ENCODE data around the gene GLCE.

The GLCE gene

GRCh38 chr15:69219690-69220089 lies 59.3 kb downstream of the GLCE start:
- Histone ChIP-seq H3K36me3 (ENCODE audit: control insufficient read depth, insufficient read depth, low read length) (no peaks in the 10 kb centered on the region), H3K27me3 (ENCODE audit: control insufficient read depth, insufficient read depth, low read length, poor library complexity, severe bottlenecking) (no peaks in the 10 kb centered on the region)
- no CpG with 5 or more reads among the region's 1 CpG for WGBS, 2 experiments

GRCh38 chr15:69222002-69222474 lies 61.6 kb downstream of the GLCE start:
- Histone ChIP-seq H3K4me1 (ENCODE audit: control insufficient read depth, insufficient read depth, low read length) (no peaks in the 10 kb centered on the region), H3K27ac (ENCODE audit: insufficient read depth, low read depth, low read length, poor library complexity, severe bottlenecking) (no peak overlapping the region), H3K36me3 (ENCODE audit: control insufficient read depth, insufficient read depth, low read length) (no peaks in the 10 kb centered on the region), H3K4me3 (ENCODE audit: insufficient read depth, low read depth, low read length) (no peak overlapping the region), H3K27me3 (ENCODE audit: control insufficient read depth, insufficient read depth, low read length, poor library complexity, severe bottlenecking) (no peaks in the 10 kb centered on the region), H3K9me3 (ENCODE audit: control insufficient read depth, low read length) (no peaks in the 10 kb centered on the region)
- WGBS, 2 experiments = 88 to 92% methylated on average over 6 of the region's 6 CpGs

More at GRCh38 chr15:69219690-69220089, 59.3 kb downstream of the GLCE start:
- Histone ChIP-seq H3K9me3 (ENCODE audit: control insufficient read depth, low read length) (no peaks in the 10 kb centered on the region), H3K27ac (ENCODE audit: insufficient read depth, low read depth, low read length, poor library complexity, severe bottlenecking) (no peak overlapping the region), H3K4me1 (ENCODE audit: control insufficient read depth, insufficient read depth, low read length) (no peaks in the 10 kb centered on the region), H3K4me3 (ENCODE audit: insufficient read depth, low read depth, low read length) (no peak overlapping the region)

GRCh38 chr15:69223083-69223813 lies 62.8 kb downstream of the GLCE start:
- WGBS, 2 experiments = 86 to 89% methylated on average over 2 to 4 of the region's 4 CpGs
- H3K9me3 ChIP-seq (ENCODE audit: control insufficient read depth, low read length) = no peaks in the 10 kb centered on the region
- H3K27me3 ChIP-seq (ENCODE audit: control insufficient read depth, insufficient read depth, low read length, poor library complexity, severe bottlenecking) = no peaks in the 10 kb centered on the region
- H3K27ac ChIP-seq (ENCODE audit: insufficient read depth, low read depth, low read length, poor library complexity, severe bottlenecking) = no peak overlapping the region
- no peaks in the 10 kb centered on the region for H3K4me1 ChIP-seq (ENCODE audit: control insufficient read depth, insufficient read depth, low read length)
- no peak overlapping the region for H3K4me3 ChIP-seq (ENCODE audit: insufficient read depth, low read depth, low read length)
- no peaks in the 10 kb centered on the region for H3K36me3 ChIP-seq (ENCODE audit: control insufficient read depth, insufficient read depth, low read length)

- H3K27me3 ChIP-seq (ENCODE audit: control insufficient read depth, insufficient read depth, low read length, poor library complexity, severe bottlenecking) = no peaks in the 10 kb centered on the region
- H3K9me3 ChIP-seq (ENCODE audit: control insufficient read depth, low read length) = no peaks in the 10 kb centered on the region
- no peak overlapping the region for H3K4me3 ChIP-seq (ENCODE audit: insufficient read depth, low read depth, low read length)
- H3K4me1 ChIP-seq (ENCODE audit: control insufficient read depth, insufficient read depth, low read length) = no peaks in the 10 kb centered on the region
- no peak overlapping the region for H3K27ac ChIP-seq (ENCODE audit: insufficient read depth, low read depth, low read length, poor library complexity, severe bottlenecking)
- 15 to 17% methylated on average over 2 of the region's 2 CpGs for WGBS, 2 experiments
- no peaks in the 10 kb centered on the region for H3K36me3 ChIP-seq (ENCODE audit: control insufficient read depth, insufficient read depth, low read length)
These were observed 63.9 kb downstream of the GLCE start for GRCh38 chr15:69224383-69224782.

DNA sequence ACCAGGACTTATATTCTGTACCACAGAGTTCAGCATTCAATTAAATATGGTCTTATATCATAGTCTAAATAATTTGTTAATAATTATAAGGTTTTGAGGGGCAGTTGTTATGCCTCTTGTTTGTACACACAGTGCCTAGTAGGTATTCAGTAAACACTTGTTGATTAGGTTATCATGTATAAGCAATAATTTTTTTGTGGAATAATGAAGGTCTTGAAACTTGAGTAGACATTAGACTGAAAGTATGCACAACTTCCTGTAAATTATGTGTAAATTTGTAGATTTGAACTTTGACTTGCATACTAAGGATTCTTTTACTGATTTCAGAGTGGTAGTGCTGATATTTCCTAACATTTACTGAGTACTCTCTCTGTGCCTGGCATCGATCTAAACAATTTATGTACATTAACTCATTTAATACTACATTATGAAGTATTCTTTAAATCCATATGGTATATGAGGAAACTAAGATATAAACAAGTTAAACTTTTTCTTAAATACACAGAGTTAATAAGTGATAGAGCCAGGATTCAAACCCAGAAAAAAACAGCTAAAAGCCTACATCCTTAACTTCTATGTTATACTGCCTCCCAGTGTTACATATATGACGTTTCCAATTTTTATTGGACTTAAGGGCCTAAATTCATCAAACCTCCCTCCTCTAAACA lies 65.1 kb downstream of the GLCE start:
- H3K9me3 ChIP-seq (ENCODE audit: control insufficient read depth, low read length) = no peaks in the 10 kb centered on the region
- H3K4me1 ChIP-seq (ENCODE audit: control insufficient read depth, insufficient read depth, low read length) = no peaks in the 10 kb centered on the region
- no peaks in the 10 kb centered on the region for H3K27me3 ChIP-seq (ENCODE audit: control insufficient read depth, insufficient read depth, low read length, poor library complexity, severe bottlenecking)
- WGBS, 2 experiments = 75 to 81% methylated on average over 1 to 2 of the region's 2 CpGs
- H3K27ac ChIP-seq (ENCODE audit: insufficient read depth, low read depth, low read length, poor library complexity, severe bottlenecking) = no peak overlapping the region
- no peaks in the 10 kb centered on the region for H3K36me3 ChIP-seq (ENCODE audit: control insufficient read depth, insufficient read depth, low read length)
- H3K4me3 ChIP-seq (ENCODE audit: insufficient read depth, low read depth, low read length) = no peak overlapping the region

- Histone ChIP-seq H3K27ac (ENCODE audit: insufficient read depth, low read depth, low read length, poor library complexity, severe bottlenecking) (no peak overlapping the region), H3K4me1 (ENCODE audit: control insufficient read depth, insufficient read depth, low read length) (no peaks in the 10 kb centered on the region), H3K36me3 (ENCODE audit: control insufficient read depth, insufficient read depth, low read length) (no peaks in the 10 kb centered on the region), H3K9me3 (ENCODE audit: control insufficient read depth, low read length) (no peaks in the 10 kb centered on the region), H3K27me3 (ENCODE audit: control insufficient read depth, insufficient read depth, low read length, poor library complexity, severe bottlenecking) (no peaks in the 10 kb centered on the region), H3K4me3 (ENCODE audit: insufficient read depth, low read depth, low read length) (no peak overlapping the region)
- WGBS, 2 experiments = 78% methylated on average over 2 of the region's 3 CpGs; no CpG with 5 or more reads in 1 of the 2 experiments
These were observed 65.6 kb downstream of the GLCE start for GRCh38 chr15:69226023-69226355.

- H3K36me3 ChIP-seq (ENCODE audit: control insufficient read depth, insufficient read depth, low read length) = no peaks in the 10 kb centered on the region
- H3K4me1 ChIP-seq (ENCODE audit: control insufficient read depth, insufficient read depth, low read length) = no peaks in the 10 kb centered on the region
- WGBS, 2 experiments = 88 to 89% methylated on average over 4 of the region's 4 CpGs
- no peak overlapping the region for H3K27ac ChIP-seq (ENCODE audit: insufficient read depth, low read depth, low read length, poor library complexity, severe bottlenecking)
- H3K27me3 ChIP-seq (ENCODE audit: control insufficient read depth, insufficient read depth, low read length, poor library complexity, severe bottlenecking) = no peaks in the 10 kb centered on the region
- no peaks in the 10 kb centered on the region for H3K9me3 ChIP-seq (ENCODE audit: control insufficient read depth, low read length)
- no peak overlapping the region for H3K4me3 ChIP-seq (ENCODE audit: insufficient read depth, low read depth, low read length)
These were observed 71.7 kb downstream of the GLCE start for GRCh38 chr15:69232144-69232543.

DNA sequence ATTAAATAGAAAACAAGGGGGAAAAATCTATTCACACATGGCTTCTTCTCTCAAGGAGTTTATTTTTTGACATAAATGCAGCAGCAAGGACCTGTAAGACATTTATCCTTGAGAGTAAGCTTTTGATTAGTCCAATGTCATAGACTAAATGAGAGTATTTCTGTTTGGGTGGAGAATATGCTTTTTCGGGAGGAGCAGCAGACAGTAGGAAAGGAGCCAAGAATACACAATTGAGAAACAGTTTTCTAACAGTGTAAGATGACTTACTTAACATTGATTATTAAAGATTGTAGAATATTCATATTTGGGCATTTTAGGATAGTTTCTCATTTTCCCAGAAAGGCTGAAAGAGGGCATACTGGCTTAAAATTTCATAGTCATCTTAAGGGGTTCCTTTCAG lies 72.3 kb downstream of the GLCE start:
- no peak overlapping the region for H3K27ac ChIP-seq (ENCODE audit: insufficient read depth, low read depth, low read length, poor library complexity, severe bottlenecking)
- H3K4me1 ChIP-seq (ENCODE audit: control insufficient read depth, insufficient read depth, low read length) = no peaks in the 10 kb centered on the region
- no peaks in the 10 kb centered on the region for H3K27me3 ChIP-seq (ENCODE audit: control insufficient read depth, insufficient read depth, low read length, poor library complexity, severe bottlenecking)
- no peaks in the 10 kb centered on the region for H3K9me3 ChIP-seq (ENCODE audit: control insufficient read depth, low read length)
- 100% methylated on average over 1 of the region's 1 CpG for WGBS, 2 experiments
- H3K4me3 ChIP-seq (ENCODE audit: insufficient read depth, low read depth, low read length) = no peak overlapping the region
- no peaks in the 10 kb centered on the region for H3K36me3 ChIP-seq (ENCODE audit: control insufficient read depth, insufficient read depth, low read length)

- H3K36me3 ChIP-seq (ENCODE audit: control insufficient read depth, insufficient read depth, low read length) = no peaks in the 10 kb centered on the region
- H3K9me3 ChIP-seq (ENCODE audit: control insufficient read depth, low read length) = no peaks in the 10 kb centered on the region
- H3K4me3 ChIP-seq (ENCODE audit: insufficient read depth, low read depth, low read length) = no peak overlapping the region
- H3K27me3 ChIP-seq (ENCODE audit: control insufficient read depth, insufficient read depth, low read length, poor library complexity, severe bottlenecking) = no peaks in the 10 kb centered on the region
- no peaks in the 10 kb centered on the region for H3K4me1 ChIP-seq (ENCODE audit: control insufficient read depth, insufficient read depth, low read length)
- no peak overlapping the region for H3K27ac ChIP-seq (ENCODE audit: insufficient read depth, low read depth, low read length, poor library complexity, severe bottlenecking)
These were observed 74.2 kb downstream of the GLCE start for GRCh38 chr15:69234676-69235075.

DNA sequence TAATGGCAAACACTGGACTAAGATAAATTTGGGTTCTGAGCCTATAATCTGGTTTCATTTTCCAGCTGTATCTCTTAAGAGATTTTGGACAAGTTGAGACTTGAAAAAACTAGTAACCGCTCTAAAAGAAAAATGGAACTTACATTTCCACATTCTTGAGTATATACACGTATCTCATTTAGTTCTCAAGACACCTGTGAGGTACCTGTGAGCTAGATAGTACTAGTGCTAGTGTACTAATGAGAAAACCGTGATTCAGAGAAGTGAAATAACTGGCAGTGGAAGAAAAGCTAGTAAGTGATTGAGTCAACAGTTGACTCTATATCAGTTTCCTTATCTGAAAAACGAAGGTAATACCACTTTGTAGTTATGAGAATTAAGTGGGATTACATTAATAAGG lies 76.1 kb downstream of the GLCE start:
- H3K4me3 ChIP-seq (ENCODE audit: insufficient read depth, low read depth, low read length) = no peak overlapping the region
- no peaks in the 10 kb centered on the region for H3K27me3 ChIP-seq (ENCODE audit: control insufficient read depth, insufficient read depth, low read length, poor library complexity, severe bottlenecking)
- WGBS, 2 experiments = 95 to 98% methylated on average over 3 to 4 of the region's 4 CpGs
- no peak overlapping the region for H3K27ac ChIP-seq (ENCODE audit: insufficient read depth, low read depth, low read length, poor library complexity, severe bottlenecking)
- no peaks in the 10 kb centered on the region for H3K9me3 ChIP-seq (ENCODE audit: control insufficient read depth, low read length)
- H3K4me1 ChIP-seq (ENCODE audit: control insufficient read depth, insufficient read depth, low read length) = no peaks in the 10 kb centered on the region
- no peaks in the 10 kb centered on the region for H3K36me3 ChIP-seq (ENCODE audit: control insufficient read depth, insufficient read depth, low read length)
